ENCODE measurements around the gene NPRL2.

- TF ChIP-seq CTCF (conservative IDR thresholded peaks at IDR 0.05; ENCODE audit: low read length): no peak
- TF ChIP-seq EZH2phosphoT487 (IDR thresholded peaks at IDR 0.05; ENCODE audit: borderline replicate concordance, low read depth, low read length): no peak
These were observed 7.9 kb upstream of the NPRL2 start for GRCh38 chr3:50358355-50358910.
